Mesodermal cell (in vitro differentiated cells): Measurements from ENCODE around the gene EP400.
"Not testable (repeated sequence)": the region's sequence is repeated elsewhere in the genome, so short reads cannot be mapped to it uniquely, and the experiment has no call there.

Experiments used
- H3K27ac ChIP-seq: 2 replicates; pipeline ENCODE4 v1.7.0; 2013; ENCODE audit warnings: mild to moderate bottlenecking, low read depth, low read length, moderate library complexity; ENCODE audit not compliant: severe bottlenecking
- H3K36me3 ChIP-seq: 2 replicates; pipeline ENCODE4 v1.7.1; 2013; ENCODE audit warnings: mild to moderate bottlenecking, low read length, moderate library complexity; ENCODE audit not compliant: control insufficient read depth, insufficient read depth
- H3K4me1 ChIP-seq: one replicate; pipeline ENCODE4 v1.7.1; 2013; ENCODE audit warnings: mild to moderate bottlenecking, low read length; ENCODE audit not compliant: insufficient read depth, control insufficient read depth, poor library complexity, severe bottlenecking
- H3K4me3 ChIP-seq: 2 replicates; pipeline ENCODE4 v1.7.0; 2013; ENCODE audit warnings: low read length, control low read depth, mild to moderate bottlenecking; ENCODE audit not compliant: insufficient read depth, poor library complexity, severe bottlenecking; ENCODE audit errors: extremely low read depth
- H3K9me3 ChIP-seq: 2 replicates; pipeline ENCODE4 v1.7.1; 2013; ENCODE audit warnings: mild to moderate bottlenecking, low read length, moderate library complexity; ENCODE audit not compliant: control insufficient read depth
- WGBS, 2 experiments: methylation state at CpG; one replicate each; pipeline ENCODE4 v1.1.5; 2013; ENCODE audit warnings: missing lambda C conversion rate in 2 of 2; ENCODE audit not compliant: insufficient coverage in 2 of 2; 5-methylcytosine and 5-hydroxymethylcytosine counted together

Gene EP400

DNA sequence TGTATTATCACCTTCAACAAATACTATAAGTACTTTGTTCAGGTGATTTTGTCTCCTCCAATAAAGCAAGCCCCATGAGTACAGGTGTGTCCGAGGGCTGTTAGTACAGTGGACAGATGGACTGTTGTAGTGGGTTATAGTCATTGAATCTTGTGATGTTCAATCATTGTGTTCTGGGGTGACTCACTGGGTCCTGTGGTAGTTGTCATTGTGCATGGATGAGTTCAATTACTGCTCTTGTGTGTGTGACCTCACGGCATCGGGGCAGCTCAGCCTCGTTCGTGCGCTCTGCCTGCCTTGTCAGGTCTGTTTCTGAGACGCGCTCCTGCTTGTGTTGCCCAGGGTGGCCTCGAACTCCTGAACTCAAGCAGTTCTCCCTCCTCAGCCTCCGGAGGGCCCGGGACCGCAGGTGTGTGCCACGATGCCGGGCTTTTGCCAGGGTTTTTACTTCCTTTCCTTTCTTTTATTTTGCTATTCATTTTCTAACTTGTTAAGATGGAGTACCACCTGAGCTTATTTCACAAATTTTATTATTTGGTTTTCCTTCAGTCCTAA is 122.2 kb downstream of the EP400 start:
- Histone ChIP-seq H3K4me1 (peaks cover 4% of the 10 kb centered on the region), H3K36me3 (peaks cover 82% of the 10 kb centered on the region), H3K9me3 (no peaks in the 10 kb centered on the region), H3K27ac (no peak overlapping the region), H3K4me3 (no peak overlapping the region)
- 96 to 98% methylated on average over 9 to 11 of the region's 14 CpGs for WGBS, 2 experiments

DNA sequence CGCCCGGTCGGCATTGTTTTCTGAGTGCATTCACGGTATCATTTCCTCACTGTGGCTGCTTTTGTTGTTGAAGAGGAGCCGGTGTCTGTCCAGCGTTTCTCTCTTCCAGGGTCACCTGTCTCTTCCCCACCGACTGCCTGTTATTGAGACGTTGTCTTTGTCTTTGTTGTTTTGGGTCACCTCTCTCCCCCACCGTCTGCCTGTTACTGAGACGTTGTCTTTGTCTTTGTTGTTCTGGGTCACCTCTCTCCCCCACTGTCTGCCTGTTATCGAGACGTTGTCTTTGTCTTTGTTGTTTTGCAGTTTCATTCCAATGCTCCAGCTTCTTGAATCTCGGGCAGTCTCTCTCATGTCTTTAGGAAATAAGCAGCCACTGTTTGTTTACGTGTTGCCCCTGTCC is 124.5 kb downstream of the EP400 start:
- no peak overlapping the region for H3K27ac ChIP-seq
- H3K4me1 ChIP-seq = peaks cover 4% of the 10 kb centered on the region
- no peak overlapping the region for H3K4me3 ChIP-seq
- no peaks in the 10 kb centered on the region for H3K9me3 ChIP-seq
- WGBS, 2 experiments = 87 to 88% methylated on average over 12 to 14 of the region's 14 CpGs
- peaks cover 79% of the 10 kb centered on the region for H3K36me3 ChIP-seq

GRCh38 chr12:132075026-132075713 is 125.4 kb downstream of the EP400 start:
- Histone ChIP-seq H3K9me3 (no peaks in the 10 kb centered on the region), H3K36me3 (peaks cover 80% of the 10 kb centered on the region), H3K27ac (no peak overlapping the region), H3K4me1 (peaks cover 4% of the 10 kb centered on the region), H3K4me3 (no peak overlapping the region)
- WGBS, 2 experiments = 89 to 97% methylated on average over 11 to 12 of the region's 15 CpGs

- peaks cover 74% of the 10 kb centered on the region for H3K36me3 ChIP-seq
- 97 to 98% methylated on average over 13 to 15 of the region's 16 CpGs for WGBS, 2 experiments
Observed at GRCh38 chr12:132075714-132076553, 126.2 kb downstream of the EP400 start.

GRCh38 chr12:132076711-132077110 is 127.0 kb downstream of the EP400 start:
- 98 to 99% methylated on average over 10 of the region's 10 CpGs for WGBS, 2 experiments
- Histone ChIP-seq H3K36me3 (peaks cover 66% of the 10 kb centered on the region), H3K27ac (no peak overlapping the region), H3K9me3 (no peaks in the 10 kb centered on the region), H3K4me3 (no peak overlapping the region), H3K4me1 (peaks cover 4% of the 10 kb centered on the region)

More at GRCh38 chr12:132075714-132076553, 126.2 kb downstream of the EP400 start:
- H3K4me3 ChIP-seq = no peak overlapping the region
- no peaks in the 10 kb centered on the region for H3K9me3 ChIP-seq
- no peak overlapping the region for H3K27ac ChIP-seq
- H3K4me1 ChIP-seq = peaks cover 4% of the 10 kb centered on the region

- Histone ChIP-seq H3K9me3 (no peaks in the 10 kb centered on the region), H3K36me3 (peaks cover 62% of the 10 kb centered on the region), H3K4me1 (peaks cover 4% of the 10 kb centered on the region), H3K27ac (no peak overlapping the region), H3K4me3 (no peak overlapping the region)
- 97 to 98% methylated on average over 25 to 26 of the region's 29 CpGs for WGBS, 2 experiments
Observed at GRCh38 chr12:132077322-132078100, 127.8 kb downstream of the EP400 start.

- no peaks in the 10 kb centered on the region for H3K9me3 ChIP-seq
- peaks cover 4% of the 10 kb centered on the region for H3K4me1 ChIP-seq
- peaks cover 56% of the 10 kb centered on the region for H3K36me3 ChIP-seq
- no peak overlapping the region for H3K4me3 ChIP-seq
- WGBS, 2 experiments = 92 to 99% methylated on average over 6 of the region's 6 CpGs
- no peak overlapping the region for H3K27ac ChIP-seq
Observed at GRCh38 chr12:132078190-132078589, 128.4 kb downstream of the EP400 start.

DNA sequence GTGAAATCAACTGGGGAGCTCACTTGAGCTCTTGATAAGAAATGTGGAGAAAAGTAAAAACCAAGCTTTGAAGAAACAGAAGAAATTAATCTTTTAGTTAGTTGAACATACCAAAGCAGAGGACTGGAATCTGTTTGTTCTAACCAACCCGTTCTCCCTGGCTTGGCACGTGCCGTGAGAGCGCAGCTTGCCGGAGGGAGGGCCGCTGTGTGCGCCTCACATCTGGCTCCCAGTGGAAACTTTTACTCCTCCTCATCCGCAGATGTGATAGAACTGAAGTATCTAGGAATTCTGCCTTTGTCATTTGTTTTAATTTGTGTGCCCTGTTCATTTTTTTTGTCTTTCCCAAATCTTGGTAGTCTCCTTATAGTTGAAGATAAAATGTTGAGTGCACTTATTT is 129.5 kb downstream of the EP400 start:
- peaks cover 50% of the 10 kb centered on the region for H3K36me3 ChIP-seq
- H3K4me3 ChIP-seq = no peak overlapping the region
- H3K9me3 ChIP-seq = no peaks in the 10 kb centered on the region
- 91 to 98% methylated on average over 7 to 8 of the region's 8 CpGs for WGBS, 2 experiments
- no peak overlapping the region for H3K27ac ChIP-seq
- H3K4me1 ChIP-seq = peaks cover 3% of the 10 kb centered on the region

DNA sequence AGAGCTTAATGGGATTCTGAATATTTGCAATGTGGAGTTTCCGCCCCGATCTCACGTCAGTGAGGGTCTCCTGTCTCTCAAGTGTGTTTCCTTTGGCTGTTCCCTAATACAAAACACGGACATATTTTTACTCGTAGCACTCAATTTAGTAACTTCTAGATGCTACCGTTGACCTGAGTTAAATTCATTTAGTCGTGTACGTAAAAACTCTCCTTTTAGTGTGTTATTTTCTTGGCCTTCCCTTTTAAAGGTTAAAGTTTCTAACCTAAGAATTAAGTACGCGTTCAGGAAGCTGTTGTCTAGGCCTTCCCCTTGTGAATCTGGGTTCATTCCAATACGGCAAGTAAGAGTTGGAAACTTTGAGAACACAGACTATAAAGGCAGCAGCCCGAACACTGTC is 130.0 kb downstream of the EP400 start:
- Histone ChIP-seq H3K27ac (no peak overlapping the region), H3K4me3 (no peak overlapping the region), H3K4me1 (no peaks in the 10 kb centered on the region), H3K36me3 (peaks cover 49% of the 10 kb centered on the region), H3K9me3 (no peaks in the 10 kb centered on the region)
- WGBS, 2 experiments = 96 to 98% methylated on average over 12 of the region's 12 CpGs

- H3K27ac ChIP-seq, H3K9me3 ChIP-seq, H3K4me3 ChIP-seq, H3K4me1 ChIP-seq: not testable (repeated sequence)
- H3K36me3 ChIP-seq = peaks cover 46% of the 10 kb centered on the region
- 88 to 100% methylated on average over 2 to 7 of the region's 7 CpGs for WGBS, 2 experiments
Observed at GRCh38 chr12:132080515-132080914, 130.8 kb downstream of the EP400 start.
